ENCODE data around the gene VPS13D.

The VPS13D gene

DNA sequence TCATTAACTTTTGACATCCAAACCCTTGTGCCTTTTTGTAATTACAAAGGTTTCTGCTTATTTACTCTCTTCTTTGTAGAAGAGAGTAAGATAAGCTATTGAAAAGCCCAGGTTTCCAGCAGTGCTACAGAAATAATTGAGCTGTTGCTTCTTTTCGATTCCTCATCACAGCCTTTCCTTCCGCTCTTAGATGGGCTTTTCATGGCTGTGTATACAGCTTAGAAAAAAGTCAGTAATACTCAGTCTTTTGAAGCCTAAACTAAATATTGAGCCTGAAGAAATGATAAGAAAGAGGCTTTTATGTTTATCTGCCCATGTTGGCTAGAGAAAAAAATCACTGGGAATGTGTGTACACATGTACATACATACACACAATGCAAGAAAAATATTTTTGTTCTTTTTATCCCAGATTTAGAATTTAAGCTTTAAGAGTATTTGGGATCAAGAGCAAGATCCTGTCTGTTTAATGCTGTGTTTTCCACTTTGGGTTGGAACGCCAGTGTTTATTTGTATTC lies 172.4 kb downstream of the VPS13D start:
- no peak overlapping the region for H3K27ac ChIP-seq
- H3K9me3 ChIP-seq (ENCODE audit: low read depth, low read length) = no peaks in the 10 kb centered on the region
- no peak overlapping the region for H3K9ac ChIP-seq (ENCODE audit: insufficient read length)
- no peak for DNase-seq (ENCODE audit: low read depth, low spot score)
- no peak overlapping the region for H3K4me3 ChIP-seq
- TF ChIP-seq POLR2AphosphoS5 (IDR thresholded peaks at IDR 0.05; ENCODE audit: borderline replicate concordance, low read depth, low read length) (no peak), FOXP2 (optimal IDR thresholded peaks at IDR 0.05; ENCODE audit: control extremely low read depth, extremely low read length, insufficient read depth) (no peak), EZH2 (IDR thresholded peaks at IDR 0.05) (no peak)
- peaks cover 18% of the 10 kb centered on the region; the same call in 1 of the 2 replicates for H3K36me3 ChIP-seq (ENCODE audit: insufficient read depth, low read length)

DNA sequence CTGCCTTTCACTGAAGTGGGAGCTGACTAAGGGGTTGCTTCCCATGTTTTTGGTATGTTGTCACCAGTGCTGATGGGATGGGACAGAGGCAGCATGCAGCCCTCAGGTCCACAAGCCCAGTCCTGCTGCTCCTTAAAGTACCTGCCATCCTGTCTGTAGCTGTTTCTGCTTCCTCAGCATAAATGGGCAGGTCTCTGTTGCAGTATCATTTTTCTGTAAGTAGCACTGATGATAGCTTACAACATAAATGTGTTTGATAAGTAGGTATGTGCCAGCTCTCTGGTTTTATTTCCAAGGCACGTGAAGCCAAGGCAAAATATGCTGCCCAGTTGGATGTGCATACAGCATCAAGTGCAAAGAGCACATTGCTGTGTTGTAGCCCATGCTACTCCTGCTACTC lies 173.0 kb downstream of the VPS13D start:
- peaks cover 18% of the 10 kb centered on the region; the same call in 1 of the 2 replicates for H3K36me3 ChIP-seq (ENCODE audit: insufficient read depth, low read length)
- no peaks in the 10 kb centered on the region for H3K9me3 ChIP-seq (ENCODE audit: low read depth, low read length)
- no peak overlapping the region for H3K4me3 ChIP-seq
- DNase-seq (ENCODE audit: low read depth, low spot score) = no peak
- H3K27ac ChIP-seq = no peak overlapping the region
- TF ChIP-seq FOXP2 (optimal IDR thresholded peaks at IDR 0.05; ENCODE audit: control extremely low read depth, extremely low read length, insufficient read depth) (no peak), POLR2AphosphoS5 (IDR thresholded peaks at IDR 0.05; ENCODE audit: borderline replicate concordance, low read depth, low read length) (no peak), EZH2 (IDR thresholded peaks at IDR 0.05) (no peak)
- no peak overlapping the region for H3K9ac ChIP-seq (ENCODE audit: insufficient read length)

DNA sequence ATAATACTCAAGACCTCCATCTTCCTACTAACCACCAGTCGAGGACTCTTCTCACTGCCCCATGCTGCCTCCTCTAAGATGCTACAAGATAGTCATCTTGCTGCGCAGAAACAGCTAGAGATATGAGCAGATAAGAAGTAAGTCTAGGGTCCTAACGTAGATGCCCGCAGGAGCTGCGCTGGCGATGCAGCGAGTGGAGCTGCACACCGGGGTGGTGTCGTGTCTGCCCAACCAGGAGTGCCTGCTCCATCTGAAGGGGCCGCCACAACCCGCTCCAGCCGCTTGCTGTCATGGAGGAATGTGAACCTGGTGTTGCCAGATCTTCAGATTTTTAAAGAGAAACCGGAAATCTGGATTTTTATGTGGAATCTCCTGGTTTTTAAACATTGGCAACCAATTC lies 175.1 kb downstream of the VPS13D start:
- no peak overlapping the region for H3K27ac ChIP-seq
- DNase-seq (ENCODE audit: low read depth, low spot score) = no peak
- peaks cover 23% of the 10 kb centered on the region; the same call in 1 of the 2 replicates for H3K36me3 ChIP-seq (ENCODE audit: insufficient read depth, low read length)
- no peak for TF ChIP-seq POLR2AphosphoS5 (IDR thresholded peaks at IDR 0.05; ENCODE audit: borderline replicate concordance, low read depth, low read length)
- no peak for TF ChIP-seq EZH2 (IDR thresholded peaks at IDR 0.05)
- TF ChIP-seq FOXP2 (optimal IDR thresholded peaks at IDR 0.05; ENCODE audit: control extremely low read depth, extremely low read length, insufficient read depth) = no peak
- H3K9ac ChIP-seq (ENCODE audit: insufficient read length) = no peak overlapping the region
- H3K4me3 ChIP-seq = no peak overlapping the region
- H3K9me3 ChIP-seq (ENCODE audit: low read depth, low read length) = no peaks in the 10 kb centered on the region

DNA sequence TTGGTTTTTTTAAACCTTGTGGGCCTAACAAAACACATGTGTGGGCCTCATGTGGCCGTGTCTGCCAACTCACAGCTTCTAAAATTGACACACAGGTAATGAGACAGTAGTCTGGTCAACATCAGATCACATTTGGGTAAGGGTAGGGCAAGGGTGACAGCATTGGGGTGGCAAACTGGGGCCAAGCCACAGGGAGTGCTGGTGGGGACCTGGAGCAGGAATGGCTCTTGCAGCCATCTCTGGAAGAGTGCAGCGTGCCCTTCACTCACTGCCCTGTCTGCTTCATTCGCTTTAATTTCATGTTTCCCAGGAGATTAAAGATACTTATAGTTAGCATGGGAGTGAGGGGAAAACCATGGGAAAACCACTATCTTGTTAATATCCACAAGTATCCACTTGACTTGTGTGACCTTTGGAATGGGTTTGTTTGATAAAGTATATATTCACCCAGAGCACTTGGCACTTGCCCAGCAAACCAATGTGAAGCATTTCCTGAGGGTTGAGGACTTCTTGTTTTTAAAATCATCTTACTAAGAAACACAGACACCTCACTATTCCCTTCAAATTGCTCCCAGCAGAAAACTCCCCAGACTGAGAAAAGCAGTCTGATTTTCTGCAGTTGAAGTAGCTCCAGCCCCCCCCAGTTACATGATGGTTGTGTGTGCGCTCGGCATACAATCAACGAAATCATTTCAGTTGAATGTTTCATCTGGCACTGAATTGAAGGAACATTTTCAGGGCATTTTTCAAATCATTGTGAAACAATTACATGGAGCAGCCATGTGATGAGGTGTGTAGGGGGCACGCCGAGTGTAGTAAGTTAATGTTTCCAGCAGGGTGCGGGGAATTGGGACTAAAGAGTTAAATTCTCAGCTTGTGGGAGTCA lies 175.7 kb downstream of the VPS13D start:
- Histone ChIP-seq H3K4me3 (0 out of 2 replicates have a peak overlapping the region, but pooled peaks have one; percentile 19), H3K27ac (0 out of 2 replicates have a peak overlapping the region, but pooled peaks have one; percentile 32), H3K9me3 (ENCODE audit: low read depth, low read length) (no peaks in the 10 kb centered on the region), H3K9ac (ENCODE audit: insufficient read length) (peak overlapping the region; percentile 40), H3K36me3 (ENCODE audit: insufficient read depth, low read length) (peaks cover 27% of the 10 kb centered on the region; the same call in 1 of the 2 replicates)
- DNase-seq (ENCODE audit: low read depth, low spot score) = peak; percentile 42
- TF ChIP-seq POLR2AphosphoS5 (IDR thresholded peaks at IDR 0.05; ENCODE audit: borderline replicate concordance, low read depth, low read length) = no peak
- TF ChIP-seq EZH2 (IDR thresholded peaks at IDR 0.05) = no peak
- TF ChIP-seq FOXP2 (optimal IDR thresholded peaks at IDR 0.05; ENCODE audit: control extremely low read depth, extremely low read length, insufficient read depth) = no peak

DNA sequence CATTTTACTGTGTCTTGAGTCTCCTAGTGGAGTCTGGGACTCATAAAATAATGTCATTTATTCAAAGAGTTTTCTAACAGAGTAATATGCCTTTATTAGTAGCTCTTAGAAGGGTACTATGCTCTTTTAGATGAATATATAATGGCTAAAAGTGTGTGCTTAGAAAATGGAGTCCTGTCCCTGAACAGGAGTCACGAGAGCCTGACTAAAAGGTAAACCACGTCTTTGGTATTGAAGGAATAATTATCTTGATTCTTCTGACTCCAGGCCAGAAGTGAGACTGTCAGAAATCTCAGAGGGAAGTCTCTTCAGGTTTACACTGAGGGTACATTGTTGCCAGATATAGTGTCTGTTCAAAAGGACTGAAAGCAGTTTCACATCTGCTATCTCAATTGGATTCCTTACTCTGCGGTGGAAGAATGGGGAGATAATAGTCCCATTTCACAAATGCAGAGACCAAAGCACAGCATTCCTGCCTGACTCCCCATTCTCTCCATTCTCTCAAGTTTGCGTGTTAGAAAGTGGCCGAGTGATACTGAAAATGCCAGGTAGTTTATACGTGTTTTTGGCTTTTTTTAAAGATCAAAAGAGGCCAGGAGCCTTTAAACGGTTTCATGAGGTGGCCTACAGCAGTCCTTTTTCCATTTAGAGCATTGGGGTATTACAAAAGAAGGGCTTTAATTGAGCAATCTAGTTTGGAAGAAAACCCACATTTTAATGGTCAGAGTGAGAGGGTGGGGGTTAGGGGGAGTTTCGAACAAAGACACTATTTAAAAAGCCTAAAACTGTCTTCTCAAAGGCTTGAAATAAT lies 176.6 kb downstream of the VPS13D start:
- H3K27ac ChIP-seq = no peak overlapping the region
- TF ChIP-seq EZH2 (IDR thresholded peaks at IDR 0.05) (no peak), FOXP2 (optimal IDR thresholded peaks at IDR 0.05; ENCODE audit: control extremely low read depth, extremely low read length, insufficient read depth) (no peak)
- H3K9ac ChIP-seq (ENCODE audit: insufficient read length) = peak overlapping the region; percentile 40
- 0 out of 2 replicates have a peak overlapping the region, but pooled peaks have one; percentile 19 for H3K4me3 ChIP-seq
- peaks cover 28% of the 10 kb centered on the region; the same call in 1 of the 2 replicates for H3K36me3 ChIP-seq (ENCODE audit: insufficient read depth, low read length)
- no peak for DNase-seq (ENCODE audit: low read depth, low spot score)
- no peaks in the 10 kb centered on the region for H3K9me3 ChIP-seq (ENCODE audit: low read depth, low read length)

DNA sequence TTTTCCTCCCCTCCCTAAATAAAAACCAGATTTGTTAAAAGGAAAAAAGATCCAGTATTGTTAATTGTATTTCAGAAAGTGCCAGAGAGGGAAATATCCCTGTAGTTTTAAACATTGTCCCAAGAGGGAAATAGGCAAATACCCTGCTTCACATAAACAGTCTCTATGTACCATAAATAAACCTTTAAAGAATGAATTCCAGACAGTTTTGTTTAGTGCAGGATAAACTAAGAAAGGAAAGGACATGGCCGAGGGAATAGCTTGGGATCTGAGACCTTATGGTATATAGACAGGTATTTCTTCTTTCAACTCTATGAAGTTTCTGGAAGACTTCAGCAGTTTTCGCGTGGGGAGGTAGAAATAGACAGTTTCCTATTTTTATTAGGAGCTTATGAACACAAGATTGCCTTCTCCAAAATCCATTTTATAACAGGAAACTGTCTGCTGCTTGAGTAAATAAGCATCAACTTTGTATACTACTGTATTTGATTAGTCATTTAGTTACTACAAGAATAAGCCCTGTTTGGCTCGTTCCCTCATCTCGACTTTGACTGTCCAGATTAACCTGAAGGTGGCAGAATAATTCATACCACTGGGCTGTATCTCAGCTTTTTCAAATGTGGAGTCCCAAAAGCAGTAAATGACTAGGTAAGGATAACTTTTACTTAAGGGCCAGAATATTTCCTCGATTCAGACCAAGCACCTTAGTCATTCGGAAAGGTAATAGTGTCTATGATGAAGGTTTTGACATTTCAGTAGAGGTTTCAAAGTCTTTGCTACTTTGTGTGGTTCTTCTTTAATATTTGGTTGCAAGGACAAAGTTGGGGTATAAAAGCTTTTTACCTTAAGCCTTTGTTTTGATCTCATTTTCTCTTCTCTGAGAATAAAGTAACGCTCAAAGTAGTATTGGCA lies 177.5 kb downstream of the VPS13D start:
- DNase-seq (ENCODE audit: low read depth, low spot score) = no peak
- H3K9me3 ChIP-seq (ENCODE audit: low read depth, low read length) = no peaks in the 10 kb centered on the region
- H3K36me3 ChIP-seq (ENCODE audit: insufficient read depth, low read length) = peaks cover 35% of the 10 kb centered on the region; the same call in 1 of the 2 replicates
- no peak overlapping the region for H3K4me3 ChIP-seq
- no peak overlapping the region for H3K9ac ChIP-seq (ENCODE audit: insufficient read length)
- TF ChIP-seq POLR2AphosphoS5 (IDR thresholded peaks at IDR 0.05; ENCODE audit: borderline replicate concordance, low read depth, low read length) (no peak), EZH2 (IDR thresholded peaks at IDR 0.05) (no peak), FOXP2 (optimal IDR thresholded peaks at IDR 0.05; ENCODE audit: control extremely low read depth, extremely low read length, insufficient read depth) (no peak)
- H3K27ac ChIP-seq = no peak overlapping the region

DNA sequence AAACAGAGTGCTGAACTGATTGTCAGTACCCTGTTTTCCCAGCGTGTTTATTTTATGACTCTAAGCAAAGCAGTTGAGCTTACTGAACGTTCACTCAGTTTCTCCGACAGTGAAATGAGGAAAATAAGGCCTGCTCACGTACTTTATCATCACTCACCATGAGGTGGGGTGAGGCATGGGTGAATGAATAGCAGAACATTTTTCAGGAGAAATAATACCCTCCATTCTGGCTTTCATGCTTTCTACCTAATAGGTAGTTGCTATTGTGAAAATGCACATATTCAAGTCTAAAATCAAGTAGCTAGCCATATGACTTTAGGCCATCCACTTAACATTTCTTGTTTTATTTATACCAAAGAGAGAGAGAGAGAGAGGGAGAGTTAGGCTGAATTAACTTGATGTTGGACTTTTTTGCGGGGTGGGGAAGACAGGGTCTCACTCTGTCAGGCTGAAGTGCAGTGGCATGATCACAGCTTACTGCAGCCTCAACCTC lies 178.2 kb downstream of the VPS13D start:
- TF ChIP-seq FOXP2 (optimal IDR thresholded peaks at IDR 0.05; ENCODE audit: control extremely low read depth, extremely low read length, insufficient read depth) (no peak), POLR2AphosphoS5 (IDR thresholded peaks at IDR 0.05; ENCODE audit: borderline replicate concordance, low read depth, low read length) (no peak), EZH2 (IDR thresholded peaks at IDR 0.05) (no peak)
- Histone ChIP-seq H3K36me3 (ENCODE audit: insufficient read depth, low read length) (peaks cover 35% of the 10 kb centered on the region; the same call in 1 of the 2 replicates), H3K9me3 (ENCODE audit: low read depth, low read length) (no peaks in the 10 kb centered on the region), H3K9ac (ENCODE audit: insufficient read length) (no peak overlapping the region), H3K4me3 (no peak overlapping the region), H3K27ac (no peak overlapping the region)
- no peak for DNase-seq (ENCODE audit: low read depth, low spot score)

Measured in SK-N-MC (cell line).